NCI-H226 (cell line): Measurements from ENCODE around the gene HOXA3.

Experiments used
- DNase-seq: peaks from one replicate; pipeline ENCODE4 v3.0.0-alpha.2; 2015

Gene HOXA3

GRCh38 chr7:27079234-27079975 is 73.0 kb downstream of the HOXA3 start:
- no peak for DNase-seq

DNA sequence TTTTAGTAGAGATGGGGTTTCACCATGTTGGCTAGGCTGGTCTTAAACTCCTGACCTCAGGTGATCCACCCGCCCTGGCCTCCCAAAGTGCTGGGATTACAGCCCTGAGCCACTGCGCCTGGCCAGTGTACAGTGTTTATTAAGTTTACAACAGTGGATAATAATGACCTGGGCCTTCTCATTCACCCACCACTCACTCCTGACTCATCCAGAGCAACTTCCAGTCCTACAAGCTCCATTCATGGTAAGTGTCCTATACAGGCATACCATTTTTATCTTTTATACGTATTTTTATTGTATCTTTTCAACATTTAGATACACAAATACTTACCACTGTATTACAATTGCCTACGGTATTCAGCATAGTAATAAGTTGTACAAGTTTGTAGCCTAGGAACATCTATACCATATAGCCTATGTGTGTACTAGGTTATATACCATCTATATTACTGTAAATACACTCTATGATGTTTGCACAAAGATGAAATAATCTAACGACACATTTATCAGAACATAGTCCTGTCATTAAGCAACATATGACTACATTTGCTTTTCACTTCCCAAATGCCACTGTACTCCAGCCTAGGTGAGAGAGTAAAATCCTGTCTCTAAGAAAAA is 73.7 kb downstream of the HOXA3 start:
- no peak for DNase-seq

DNA sequence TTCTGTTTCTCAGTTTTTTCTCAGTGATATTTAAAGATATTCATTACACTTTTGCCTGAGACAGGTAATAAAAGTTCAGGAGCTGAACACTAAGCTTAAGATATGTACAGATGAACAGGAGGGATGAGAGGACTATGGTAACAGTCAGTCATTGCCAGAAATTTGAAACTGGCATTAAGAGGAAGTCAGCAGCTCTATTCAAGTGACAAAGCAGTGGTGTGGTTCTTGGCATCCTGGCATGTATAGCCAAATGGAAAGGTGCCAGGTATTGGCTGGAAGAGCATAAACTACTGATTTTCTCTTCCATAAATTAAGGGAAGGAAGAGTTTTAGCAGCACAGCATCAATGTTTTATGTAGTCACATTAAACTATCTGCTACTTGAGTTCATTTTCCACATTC is 79.3 kb downstream of the HOXA3 start:
- no peak for DNase-seq

DNA sequence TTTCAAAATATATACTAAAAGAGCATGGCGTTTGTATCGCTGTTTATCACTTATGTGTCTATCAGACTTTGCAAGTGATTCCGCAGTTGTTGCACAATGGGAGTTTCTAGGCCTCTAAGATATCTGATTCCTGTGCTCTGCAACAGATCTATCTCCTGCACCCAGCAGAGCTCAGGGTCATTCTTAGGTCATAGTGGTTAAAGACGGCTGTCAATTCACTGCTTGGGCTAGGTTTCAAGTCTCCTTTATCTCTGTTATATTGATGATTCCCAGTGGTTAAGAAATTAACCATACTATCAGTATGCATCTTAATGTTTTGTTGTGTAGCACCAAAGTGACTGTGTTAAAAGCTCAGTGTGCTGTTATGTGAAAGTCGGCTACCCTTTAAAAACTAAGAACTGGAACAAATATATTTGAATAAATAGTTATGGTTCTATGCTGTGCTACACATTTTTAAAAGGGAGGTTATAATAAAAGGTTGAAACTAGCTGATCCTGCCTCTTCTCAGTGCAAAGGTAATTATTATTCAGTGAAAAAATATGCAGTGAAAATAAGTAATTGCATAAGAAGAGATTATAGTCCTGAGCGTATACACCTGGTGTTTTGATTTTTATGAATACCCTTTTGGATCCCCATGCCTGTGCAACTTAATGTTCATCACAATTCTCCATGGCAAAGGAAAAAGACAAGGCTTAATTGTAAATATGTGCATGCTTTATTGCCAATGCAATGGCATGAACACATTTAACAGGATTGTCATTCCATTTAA is 80.6 kb downstream of the HOXA3 start:
- peak; percentile 69 for DNase-seq

GRCh38 chr7:27068259-27068658 is 84.1 kb downstream of the HOXA3 start:
- no peak for DNase-seq

GRCh38 chr7:27066148-27066547 is 86.2 kb downstream of the HOXA3 start:
- no peak for DNase-seq

DNA sequence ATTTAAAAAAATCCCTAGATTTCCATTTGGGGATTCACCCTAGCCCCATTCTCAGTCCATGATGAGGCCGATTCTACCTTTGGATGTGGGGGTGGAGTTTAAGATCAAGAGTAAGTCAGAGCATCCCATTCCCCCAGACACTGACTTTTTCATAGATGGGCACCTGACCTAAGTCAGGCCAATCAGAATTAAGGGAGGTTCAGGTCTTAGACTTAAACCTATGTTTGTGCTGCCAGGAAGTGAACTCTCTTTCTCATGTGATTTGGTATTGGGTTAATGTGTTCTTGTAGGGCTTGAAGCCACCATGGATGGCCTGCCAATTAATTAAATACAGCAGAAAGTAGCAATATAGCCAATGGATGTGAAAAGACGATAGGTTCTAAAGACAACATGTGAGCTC is 86.7 kb downstream of the HOXA3 start:
- no peak for DNase-seq

GRCh38 chr7:27064661-27065060 is 87.7 kb downstream of the HOXA3 start:
- no peak for DNase-seq

DNA sequence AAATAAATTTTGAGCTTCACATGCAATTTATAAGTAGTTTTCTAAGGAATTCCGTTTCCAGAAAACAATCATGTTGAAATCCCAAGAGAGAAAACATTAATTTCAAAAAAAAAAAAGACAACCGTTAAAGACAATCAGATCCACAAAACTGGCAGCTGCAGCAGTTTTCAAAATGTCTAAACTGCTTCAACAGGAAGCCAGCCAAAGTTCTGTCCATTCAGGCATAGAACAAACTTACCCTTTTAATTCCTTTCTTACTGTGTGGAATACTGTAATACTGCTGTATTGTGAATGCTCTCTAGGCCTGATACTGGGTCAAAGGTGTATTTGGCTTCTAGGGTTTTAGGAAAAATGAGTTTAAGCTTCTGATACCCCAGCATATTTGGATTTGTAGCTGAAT is 88.2 kb downstream of the HOXA3 start:
- no peak for DNase-seq

DNA sequence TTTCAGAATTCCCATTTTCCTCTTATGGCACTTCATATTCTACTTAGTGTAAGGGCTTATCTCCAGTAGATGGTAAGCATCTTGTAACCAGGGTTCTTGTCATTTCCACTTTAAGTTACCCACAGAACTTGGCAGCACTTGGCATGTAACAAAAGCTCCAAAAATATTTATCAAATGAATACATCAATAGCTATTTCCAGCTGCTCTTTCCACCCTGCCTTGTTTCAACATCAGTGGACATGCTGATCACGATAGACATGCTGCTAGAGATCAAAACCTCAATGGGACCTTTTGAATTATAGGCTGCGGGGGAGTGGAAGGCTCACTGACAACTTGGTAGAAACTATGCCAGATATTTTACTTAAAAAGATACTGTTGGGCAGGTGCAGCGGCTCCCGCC is 89.4 kb downstream of the HOXA3 start:
- DNase-seq: no peak
